ENCODE data around the gene SLC9A6.

GRCh38 chrX:136063340-136064079 lies 78.3 kb downstream of the SLC9A6 start:
- TF ChIP-seq CTCF (IDR thresholded peaks at IDR 0.05) (no peak), POLR2A (IDR thresholded peaks at IDR 0.05) (no peak)
